ENCODE results near the gene TTF1. TPM values are rescaled to one million over a fixed set of nuclear protein-coding genes. Genes with fewer than 3 reads are reported as not detected.

TTF1 gene
- total RNA-seq, 1 experiment from 2014 or later = 16.0 TPM

DNA sequence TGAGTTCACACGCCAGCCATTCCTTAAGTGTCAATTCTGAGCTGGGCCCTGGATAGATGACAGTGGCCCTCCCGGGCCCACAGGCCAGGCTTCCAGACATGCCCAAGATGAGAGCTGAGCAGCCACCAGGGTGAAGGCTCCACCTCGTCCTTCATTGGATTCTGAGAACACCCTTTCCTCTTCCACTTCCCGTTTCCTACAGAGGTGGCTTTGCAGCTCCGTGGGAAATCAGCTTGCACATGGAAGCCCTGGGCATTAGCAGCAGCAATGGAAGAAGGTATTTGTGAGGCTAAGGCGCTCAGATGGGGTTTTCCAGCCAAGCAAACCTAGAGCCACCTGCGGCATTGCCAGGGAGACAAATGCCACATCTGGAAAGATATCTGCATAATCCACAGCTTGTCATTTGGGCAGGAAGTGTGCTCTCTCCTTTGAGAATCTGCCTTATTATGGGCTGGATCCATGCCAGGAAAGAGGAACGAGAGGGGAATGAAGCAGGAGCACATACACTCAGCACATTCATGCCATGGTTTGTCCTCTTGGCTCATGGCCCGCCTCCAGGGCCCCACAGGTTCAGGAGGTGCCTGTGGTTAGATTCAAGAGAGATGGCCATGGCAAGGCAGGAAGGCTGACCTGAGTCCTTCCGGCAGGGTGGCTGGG is 37.4 kb upstream of the TTF1 start:
- no peak overlapping the region for H3K4me2 ChIP-seq
- no peak overlapping the region for H3K27ac ChIP-seq
- TF ChIP-seq EZH2 (IDR thresholded peaks at IDR 0.05; ENCODE audit: low read depth) (no peak), CTCF (conservative IDR thresholded peaks at IDR 0.05) (no peak)
- no peaks in the 10 kb centered on the region for H3K79me2 ChIP-seq (ENCODE audit: low read depth)
- ChIA-PET CTCF (no interaction called here), POLR2A (ENCODE audit: unreplicated experiment) (no interaction called here)
- no peak for DNase-seq
- BruUV-seq (replicated peaks) = no TSS peak
- H3K4me3 ChIP-seq = no peak overlapping the region
- H3K9me2 ChIP-seq (ENCODE audit: insufficient read depth) = no peaks in the 10 kb centered on the region
- no peaks in the 10 kb centered on the region for H3K36me3 ChIP-seq (ENCODE audit: low read depth)
- no peaks in the 10 kb centered on the region for H3F3A ChIP-seq (ENCODE audit: insufficient read depth, low read depth)
- H3K27me3 ChIP-seq (ENCODE audit: insufficient read depth, low read depth) = peaks cover 89% of the 10 kb centered on the region
- H3K9me3 ChIP-seq (ENCODE audit: insufficient read depth, low read depth) = no peaks in the 10 kb centered on the region
- H2AFZ ChIP-seq = no peak overlapping the region
- no peaks in the 10 kb centered on the region; the same call in 1 of the 2 replicates for H4K20me1 ChIP-seq (ENCODE audit: insufficient read depth)
- H3K4me1 ChIP-seq (replicated peaks; ENCODE audit: insufficient read depth) = no peaks in the 10 kb centered on the region
- intact Hi-C loops (cut with micrococcal nuclease; ENCODE audit: unreplicated experiment) = no loop called here

DNA sequence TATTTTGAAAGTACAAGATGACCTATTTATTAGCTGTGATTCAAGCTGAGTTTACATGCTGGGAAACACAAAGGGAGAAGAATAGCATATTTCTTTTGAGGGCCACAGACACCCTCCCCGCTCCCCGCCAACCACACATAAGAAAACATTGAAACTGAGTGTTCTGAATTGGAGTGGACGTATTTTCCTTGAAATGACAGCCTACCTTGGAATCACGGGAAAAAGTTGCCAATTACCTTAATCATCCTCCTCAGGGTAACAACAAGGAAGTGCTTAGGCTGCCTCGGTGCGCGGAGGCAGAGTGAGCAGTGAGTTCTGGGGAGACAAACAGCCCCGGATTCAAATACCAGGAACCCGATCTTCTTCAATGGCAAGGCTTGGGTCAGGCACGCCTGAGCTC is 34.8 kb upstream of the TTF1 start:
- intact Hi-C loops (cut with micrococcal nuclease; ENCODE audit: unreplicated experiment) = no loop called here
- H3K4me3 ChIP-seq = no peak overlapping the region
- CTCF ChIA-PET = no interaction called here
- TF ChIP-seq EZH2 (IDR thresholded peaks at IDR 0.05; ENCODE audit: low read depth) = no peak
- TF ChIP-seq CTCF (conservative IDR thresholded peaks at IDR 0.05) = no peak
- POLR2A ChIA-PET (ENCODE audit: unreplicated experiment) = no interaction called here
- no peaks in the 10 kb centered on the region for H3K4me1 ChIP-seq (replicated peaks; ENCODE audit: insufficient read depth)
- H3K27me3 ChIP-seq (ENCODE audit: insufficient read depth, low read depth) = peaks cover 85% of the 10 kb centered on the region
- no peaks in the 10 kb centered on the region; the same call in 1 of the 2 replicates for H4K20me1 ChIP-seq (ENCODE audit: insufficient read depth)
- BruUV-seq (replicated peaks) = no TSS peak
- no peaks in the 10 kb centered on the region for H3K9me3 ChIP-seq (ENCODE audit: insufficient read depth, low read depth)
- H3K27ac ChIP-seq = no peak overlapping the region
- no peak for DNase-seq
- H3K79me2 ChIP-seq (ENCODE audit: low read depth) = no peaks in the 10 kb centered on the region
- H2AFZ ChIP-seq = no peak overlapping the region
- no peaks in the 10 kb centered on the region for H3K9me2 ChIP-seq (ENCODE audit: insufficient read depth)
- H3K36me3 ChIP-seq (ENCODE audit: low read depth) = no peaks in the 10 kb centered on the region
- no peak overlapping the region for H3K4me2 ChIP-seq
- no peaks in the 10 kb centered on the region for H3F3A ChIP-seq (ENCODE audit: insufficient read depth, low read depth)

DNA sequence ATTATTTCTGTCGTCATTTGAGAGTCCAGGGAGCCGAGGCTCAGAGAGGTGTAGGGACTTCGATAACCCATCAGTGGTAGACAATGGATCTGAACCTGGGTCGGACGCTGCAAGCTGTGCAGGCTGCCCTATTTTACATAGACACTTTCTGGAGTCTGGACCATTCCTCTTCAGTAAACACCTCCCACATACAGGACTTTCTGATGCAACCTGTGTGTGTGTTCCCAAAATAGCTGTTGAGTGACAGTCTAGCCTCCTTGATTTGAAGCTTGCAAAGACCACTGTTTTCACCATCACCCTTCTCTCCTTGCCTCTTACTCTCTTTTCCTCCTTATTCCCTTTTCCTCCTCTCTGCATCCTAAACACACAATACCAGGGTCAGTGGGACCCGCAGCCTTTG is 34.1 kb upstream of the TTF1 start:
- H3K79me2 ChIP-seq (ENCODE audit: low read depth) = no peaks in the 10 kb centered on the region
- intact Hi-C loops (cut with micrococcal nuclease; ENCODE audit: unreplicated experiment) = no loop called here
- no peaks in the 10 kb centered on the region for H3K9me2 ChIP-seq (ENCODE audit: insufficient read depth)
- no peak for TF ChIP-seq EZH2 (IDR thresholded peaks at IDR 0.05; ENCODE audit: low read depth)
- TF ChIP-seq CTCF (conservative IDR thresholded peaks at IDR 0.05) = no peak
- H3K27me3 ChIP-seq (ENCODE audit: insufficient read depth, low read depth) = peaks cover 85% of the 10 kb centered on the region
- H3K4me1 ChIP-seq (replicated peaks; ENCODE audit: insufficient read depth) = no peaks in the 10 kb centered on the region
- ChIA-PET CTCF (interaction anchor here (0.7 kb wide), 1 partner anchor 280 kb away, joined by 4 read pairs; no protein-coding TSS in a partner anchor), POLR2A (ENCODE audit: unreplicated experiment) (no interaction called here)
- DNase-seq = no peak
- H3K36me3 ChIP-seq (ENCODE audit: low read depth) = no peaks in the 10 kb centered on the region
- no peaks in the 10 kb centered on the region for H3F3A ChIP-seq (ENCODE audit: insufficient read depth, low read depth)
- no peak overlapping the region for H2AFZ ChIP-seq
- no peaks in the 10 kb centered on the region for H3K9me3 ChIP-seq (ENCODE audit: insufficient read depth, low read depth)
- H3K4me3 ChIP-seq = no peak overlapping the region
- BruUV-seq (replicated peaks) = no TSS peak
- H3K4me2 ChIP-seq = no peak overlapping the region
- no peak overlapping the region for H3K27ac ChIP-seq
- H4K20me1 ChIP-seq (ENCODE audit: insufficient read depth) = no peaks in the 10 kb centered on the region; the same call in 1 of the 2 replicates

Data from PC-9 (cell line).